Ishikawa (cell line): ENCODE results near the gene CACNB4.

Experiments
- EP300 ChIP-seq: IDR thresholded peaks from 2 replicates; pipeline ENCODE4 v1.6.1; 2012; ENCODE audit warnings: borderline replicate concordance
- NFIC ChIP-seq: IDR thresholded peaks from 2 replicates; pipeline ENCODE4 v1.6.1; 2012
- RAD21 ChIP-seq: IDR thresholded peaks from 2 replicates; pipeline ENCODE4 v1.6.1; 2012; ENCODE audit warnings: low read depth
- TAF1 ChIP-seq: IDR thresholded peaks from 2 replicates; pipeline ENCODE4 v1.6.1; 2012; ENCODE audit warnings: low read depth, mild to moderate bottlenecking
- TF ChIP-seq, protein P1 (sequence below): IDR thresholded peaks from 2 replicates; pipeline ENCODE4 v1.6.1; 2012; ENCODE audit warnings: low read depth, mild to moderate bottlenecking
- TF ChIP-seq, protein P2 (sequence below): IDR thresholded peaks from 2 replicates; pipeline ENCODE4 v1.6.1; 2012

DNA sequence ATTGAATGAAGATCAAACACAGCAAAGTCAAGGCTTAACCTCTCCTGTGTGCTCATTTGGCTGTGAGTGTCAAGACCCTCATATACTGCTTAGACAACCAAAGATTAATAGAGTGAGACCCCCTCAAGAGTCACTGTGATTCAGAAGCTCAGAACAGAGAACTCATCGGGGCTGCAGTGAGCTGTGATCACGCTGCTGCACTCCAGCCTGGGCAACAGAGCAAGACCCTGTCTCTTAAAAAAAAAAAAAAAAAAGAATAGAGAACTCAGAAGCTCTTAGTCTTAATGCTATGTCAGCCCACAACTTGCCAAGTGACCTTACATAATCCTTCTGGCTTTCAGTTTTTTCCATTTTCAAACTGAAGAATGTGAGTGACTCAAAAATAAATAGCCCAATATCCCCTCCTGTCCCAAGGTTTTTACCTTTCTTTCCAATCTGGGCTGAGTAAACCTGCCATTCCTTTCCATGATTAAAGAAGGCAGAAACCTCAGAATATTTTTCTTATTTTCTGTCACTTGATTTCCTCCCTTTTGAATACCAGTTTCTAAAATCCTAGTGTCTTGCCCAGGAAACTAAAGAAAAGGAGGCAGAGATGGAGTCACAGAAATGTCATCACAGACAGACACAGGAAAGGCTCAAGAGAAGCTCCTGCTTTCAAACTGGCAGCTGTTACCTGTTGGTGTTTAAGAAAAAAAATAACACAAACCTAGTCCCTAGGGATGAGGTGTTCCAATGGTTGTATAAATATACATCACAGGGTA lies 102.4 kb downstream of the CACNB4 start:
- TF ChIP-seq, protein P1, sequence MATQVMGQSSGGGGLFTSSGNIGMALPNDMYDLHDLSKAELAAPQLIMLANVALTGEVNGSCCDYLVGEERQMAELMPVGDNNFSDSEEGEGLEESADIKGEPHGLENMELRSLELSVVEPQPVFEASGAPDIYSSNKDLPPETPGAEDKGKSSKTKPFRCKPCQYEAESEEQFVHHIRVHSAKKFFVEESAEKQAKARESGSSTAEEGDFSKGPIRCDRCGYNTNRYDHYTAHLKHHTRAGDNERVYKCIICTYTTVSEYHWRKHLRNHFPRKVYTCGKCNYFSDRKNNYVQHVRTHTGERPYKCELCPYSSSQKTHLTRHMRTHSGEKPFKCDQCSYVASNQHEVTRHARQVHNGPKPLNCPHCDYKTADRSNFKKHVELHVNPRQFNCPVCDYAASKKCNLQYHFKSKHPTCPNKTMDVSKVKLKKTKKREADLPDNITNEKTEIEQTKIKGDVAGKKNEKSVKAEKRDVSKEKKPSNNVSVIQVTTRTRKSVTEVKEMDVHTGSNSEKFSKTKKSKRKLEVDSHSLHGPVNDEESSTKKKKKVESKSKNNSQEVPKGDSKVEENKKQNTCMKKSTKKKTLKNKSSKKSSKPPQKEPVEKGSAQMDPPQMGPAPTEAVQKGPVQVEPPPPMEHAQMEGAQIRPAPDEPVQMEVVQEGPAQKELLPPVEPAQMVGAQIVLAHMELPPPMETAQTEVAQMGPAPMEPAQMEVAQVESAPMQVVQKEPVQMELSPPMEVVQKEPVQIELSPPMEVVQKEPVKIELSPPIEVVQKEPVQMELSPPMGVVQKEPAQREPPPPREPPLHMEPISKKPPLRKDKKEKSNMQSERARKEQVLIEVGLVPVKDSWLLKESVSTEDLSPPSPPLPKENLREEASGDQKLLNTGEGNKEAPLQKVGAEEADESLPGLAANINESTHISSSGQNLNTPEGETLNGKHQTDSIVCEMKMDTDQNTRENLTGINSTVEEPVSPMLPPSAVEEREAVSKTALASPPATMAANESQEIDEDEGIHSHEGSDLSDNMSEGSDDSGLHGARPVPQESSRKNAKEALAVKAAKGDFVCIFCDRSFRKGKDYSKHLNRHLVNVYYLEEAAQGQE: no peak
- no peak for TF ChIP-seq EP300
- no peak for TF ChIP-seq TAF1
- no peak for TF ChIP-seq NFIC
- TF ChIP-seq RAD21: no peak
- TF ChIP-seq, protein P2, sequence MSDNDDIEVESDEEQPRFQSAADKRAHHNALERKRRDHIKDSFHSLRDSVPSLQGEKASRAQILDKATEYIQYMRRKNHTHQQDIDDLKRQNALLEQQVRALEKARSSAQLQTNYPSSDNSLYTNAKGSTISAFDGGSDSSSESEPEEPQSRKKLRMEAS: no peak
